Measurements from ENCODE around the gene LAMA5. TPM values are rescaled to one million over a fixed set of nuclear protein-coding genes. Genes with fewer than 3 reads are reported as not detected.

Gene LAMA5
- total and polyA plus RNA-seq, 2 experiments from 2014 or later = 201 to 298 TPM

DNA sequence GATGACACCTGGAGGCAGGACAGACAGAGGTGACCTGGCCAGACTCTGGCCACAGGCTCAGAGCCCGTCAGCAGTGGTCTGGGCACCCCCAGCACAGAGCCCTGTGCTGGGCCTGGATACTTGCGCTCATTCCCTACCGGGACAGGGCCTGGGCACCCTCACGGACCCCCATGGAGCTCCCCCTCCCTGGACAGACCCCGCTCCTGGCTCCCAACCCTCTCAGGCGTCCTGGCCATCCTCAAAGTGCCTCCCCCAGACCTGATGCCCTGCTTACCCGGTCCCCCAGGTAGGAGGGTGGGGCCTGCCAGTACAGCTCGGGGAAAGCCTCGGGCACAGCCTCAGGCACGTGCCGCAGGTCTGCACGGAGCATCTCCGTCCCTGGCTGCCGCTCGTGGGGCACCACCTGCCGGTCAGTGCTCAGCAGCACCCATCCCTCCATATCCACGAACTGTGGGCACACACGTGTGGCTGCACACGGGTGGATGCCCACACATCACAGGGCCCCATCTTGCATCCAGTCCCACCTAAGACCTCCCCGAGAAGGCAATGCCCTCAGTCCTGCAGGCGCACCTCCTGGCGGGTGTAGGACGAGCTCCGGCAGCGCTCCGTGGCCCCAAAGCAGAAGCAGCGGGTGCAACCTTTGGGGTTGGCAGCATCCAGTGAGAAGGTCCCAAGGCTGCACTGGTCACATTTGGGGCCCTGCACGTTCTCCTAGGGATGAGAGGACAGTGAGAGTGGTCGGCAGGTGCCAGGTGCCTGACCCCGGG is 40.0 kb downstream of the LAMA5 start:
- Mint-ChIP-seq H3K9me3 (peaks cover 3% of the 10 kb centered on the region; the same call in 1 of the 3 replicates), H3K4me3 (no peak overlapping the region), H3K27me3 (ENCODE audit: insufficient read depth, low read depth, poor library complexity) (peaks cover 12% of the 10 kb centered on the region), H3K4me1 (no peaks in the 10 kb centered on the region; the same call in 2 of the 3 replicates), H3K36me3 (ENCODE audit: low read depth) (peaks cover 71% of the 10 kb centered on the region), H3K27ac (no peak overlapping the region)
- DNase-seq (ENCODE audit: low spot score) (no peak), ATAC-seq (no peak)
- Histone ChIP-seq H3K27me3 (ENCODE audit: insufficient read depth) (no peaks in the 10 kb centered on the region), H2AFZ (no peak overlapping the region), H3K4me1 (ENCODE audit: insufficient read depth) (no peaks in the 10 kb centered on the region), H3K36me3 (ENCODE audit: insufficient read depth) (peaks cover 24% of the 10 kb centered on the region), H3K4me2 (no peak overlapping the region), H3K9me2 (ENCODE audit: insufficient read depth) (no peaks in the 10 kb centered on the region), H3F3A (replicated peaks; ENCODE audit: low read depth) (no peaks in the 10 kb centered on the region; the same call in 1 of the 2 replicates), H4K20me1 (replicated peaks; ENCODE audit: insufficient read depth) (no peaks in the 10 kb centered on the region), H3K27ac (ENCODE audit: low read depth) (no peak overlapping the region), H3K4me3 (no peak overlapping the region), H3K79me2 (replicated peaks; ENCODE audit: insufficient read depth) (no peaks in the 10 kb centered on the region)
- TF ChIP-seq EZH2 (IDR thresholded peaks at IDR 0.05; ENCODE audit: low read depth, unreplicated experiment) = no peak
- TF ChIP-seq ETS1 (IDR thresholded peaks at IDR 0.05) = no peak
- TF ChIP-seq ZNF462 (CRISPR knock-in tag; IDR thresholded peaks at IDR 0.05) = no peak
- no peak for TF ChIP-seq ZNF114 (CRISPR knock-in tag; IDR thresholded peaks at IDR 0.05)
- TF ChIP-seq CREB1 (CRISPR knock-in tag; IDR thresholded peaks at IDR 0.05; ENCODE audit: low read depth) = no peak
- no peak for TF ChIP-seq ZNF331 (CRISPR knock-in tag; IDR thresholded peaks at IDR 0.05; ENCODE audit: low read depth)
- no peak for TF ChIP-seq JUNB (IDR thresholded peaks at IDR 0.05; ENCODE audit: unreplicated experiment)
- no peak for TF ChIP-seq STAT1 (IDR thresholded peaks at IDR 0.05; ENCODE audit: unreplicated experiment)
- TF ChIP-seq EZH2phosphoT487 (IDR thresholded peaks at IDR 0.05; ENCODE audit: unreplicated experiment) = no peak
- TF ChIP-seq, protein P1, sequence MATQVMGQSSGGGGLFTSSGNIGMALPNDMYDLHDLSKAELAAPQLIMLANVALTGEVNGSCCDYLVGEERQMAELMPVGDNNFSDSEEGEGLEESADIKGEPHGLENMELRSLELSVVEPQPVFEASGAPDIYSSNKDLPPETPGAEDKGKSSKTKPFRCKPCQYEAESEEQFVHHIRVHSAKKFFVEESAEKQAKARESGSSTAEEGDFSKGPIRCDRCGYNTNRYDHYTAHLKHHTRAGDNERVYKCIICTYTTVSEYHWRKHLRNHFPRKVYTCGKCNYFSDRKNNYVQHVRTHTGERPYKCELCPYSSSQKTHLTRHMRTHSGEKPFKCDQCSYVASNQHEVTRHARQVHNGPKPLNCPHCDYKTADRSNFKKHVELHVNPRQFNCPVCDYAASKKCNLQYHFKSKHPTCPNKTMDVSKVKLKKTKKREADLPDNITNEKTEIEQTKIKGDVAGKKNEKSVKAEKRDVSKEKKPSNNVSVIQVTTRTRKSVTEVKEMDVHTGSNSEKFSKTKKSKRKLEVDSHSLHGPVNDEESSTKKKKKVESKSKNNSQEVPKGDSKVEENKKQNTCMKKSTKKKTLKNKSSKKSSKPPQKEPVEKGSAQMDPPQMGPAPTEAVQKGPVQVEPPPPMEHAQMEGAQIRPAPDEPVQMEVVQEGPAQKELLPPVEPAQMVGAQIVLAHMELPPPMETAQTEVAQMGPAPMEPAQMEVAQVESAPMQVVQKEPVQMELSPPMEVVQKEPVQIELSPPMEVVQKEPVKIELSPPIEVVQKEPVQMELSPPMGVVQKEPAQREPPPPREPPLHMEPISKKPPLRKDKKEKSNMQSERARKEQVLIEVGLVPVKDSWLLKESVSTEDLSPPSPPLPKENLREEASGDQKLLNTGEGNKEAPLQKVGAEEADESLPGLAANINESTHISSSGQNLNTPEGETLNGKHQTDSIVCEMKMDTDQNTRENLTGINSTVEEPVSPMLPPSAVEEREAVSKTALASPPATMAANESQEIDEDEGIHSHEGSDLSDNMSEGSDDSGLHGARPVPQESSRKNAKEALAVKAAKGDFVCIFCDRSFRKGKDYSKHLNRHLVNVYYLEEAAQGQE (IDR thresholded peaks at IDR 0.05; ENCODE audit: unreplicated experiment) = no peak
- TF ChIP-seq, protein P2, sequence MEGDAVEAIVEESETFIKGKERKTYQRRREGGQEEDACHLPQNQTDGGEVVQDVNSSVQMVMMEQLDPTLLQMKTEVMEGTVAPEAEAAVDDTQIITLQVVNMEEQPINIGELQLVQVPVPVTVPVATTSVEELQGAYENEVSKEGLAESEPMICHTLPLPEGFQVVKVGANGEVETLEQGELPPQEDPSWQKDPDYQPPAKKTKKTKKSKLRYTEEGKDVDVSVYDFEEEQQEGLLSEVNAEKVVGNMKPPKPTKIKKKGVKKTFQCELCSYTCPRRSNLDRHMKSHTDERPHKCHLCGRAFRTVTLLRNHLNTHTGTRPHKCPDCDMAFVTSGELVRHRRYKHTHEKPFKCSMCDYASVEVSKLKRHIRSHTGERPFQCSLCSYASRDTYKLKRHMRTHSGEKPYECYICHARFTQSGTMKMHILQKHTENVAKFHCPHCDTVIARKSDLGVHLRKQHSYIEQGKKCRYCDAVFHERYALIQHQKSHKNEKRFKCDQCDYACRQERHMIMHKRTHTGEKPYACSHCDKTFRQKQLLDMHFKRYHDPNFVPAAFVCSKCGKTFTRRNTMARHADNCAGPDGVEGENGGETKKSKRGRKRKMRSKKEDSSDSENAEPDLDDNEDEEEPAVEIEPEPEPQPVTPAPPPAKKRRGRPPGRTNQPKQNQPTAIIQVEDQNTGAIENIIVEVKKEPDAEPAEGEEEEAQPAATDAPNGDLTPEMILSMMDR (conservative IDR thresholded peaks at IDR 0.05; ENCODE audit: low read depth in 2 of 2) = no peak
- TF ChIP-seq NANOG (IDR thresholded peaks at IDR 0.05; ENCODE audit: borderline replicate concordance) = no peak
- no peak for TF ChIP-seq POLR2AphosphoS5 (IDR thresholded peaks at IDR 0.05; ENCODE audit: low read depth)

All from GM23338 (cell line).